GM18951 (cell line): ENCODE results near the gene CSH2.
"Not testable (repeated sequence)": the region's sequence is repeated elsewhere in the genome, so short reads cannot be mapped to it uniquely, and the experiment has no call there.

Experiments used
- POLR2A ChIP-seq: IDR thresholded peaks from 4 replicates; pipeline ENCODE4 v1.6.1; 2011; ENCODE audit warnings: mild to moderate bottlenecking; ENCODE audit not compliant: insufficient read length, insufficient read depth; ENCODE audit errors: extremely low read depth
- in situ Hi-C: fragments of 300-500 bp; cut with MboI; formaldehyde crosslinking; loops from one replicate; pipeline ENCODE4 v1.12.0; 2022; ENCODE audit warnings: low sequenced_read_pairs, mixed read lengths, inconsistent platforms; ENCODE audit not compliant: unreplicated experiment

CSH2 gene

GRCh38 chr17:63910096-63910495 lies 36.6 kb upstream of the CSH2 start:
- in situ Hi-C loops: loop anchor here (10.0 to 25.0 kb wide), 3 partner anchors 115 to 377 kb away; partner anchors contain the start of gene ICAM2

GRCh38 chr17:63909586-63909985 lies 36.1 kb upstream of the CSH2 start:
- in situ Hi-C loops: loop anchor here (25.0 kb wide), 1 partner anchor 378 kb away; no protein-coding TSS in a partner anchor

More at GRCh38 chr17:63910096-63910495, 36.6 kb upstream of the CSH2 start:
- no peak for TF ChIP-seq POLR2A

- in situ Hi-C loops: loop anchor here (25.0 kb wide), 1 partner anchor 380 kb away; no protein-coding TSS in a partner anchor
Measured at GRCh38 chr17:63907161-63907778, 33.8 kb upstream of the CSH2 start.

GRCh38 chr17:63904796-63905195 lies 31.3 kb upstream of the CSH2 start:
- in situ Hi-C loops: loop anchor here (25.0 kb wide), 1 partner anchor 383 kb away; no protein-coding TSS in a partner anchor

- in situ Hi-C loops: loop anchor here (25.0 kb wide), 1 partner anchor 384 kb away; no protein-coding TSS in a partner anchor
Measured at GRCh38 chr17:63903787-63904201, 30.3 kb upstream of the CSH2 start.

- in situ Hi-C loops: loop anchor here (25.0 kb wide), 1 partner anchor 385 kb away; no protein-coding TSS in a partner anchor
Measured at GRCh38 chr17:63901971-63902370, 28.5 kb upstream of the CSH2 start.

- in situ Hi-C loops: not testable (repeated sequence)
Measured at GRCh38 chr17:63898899-63899798, 25.7 kb upstream of the CSH2 start.

GRCh38 chr17:63896524-63897354 lies 23.3 kb upstream of the CSH2 start, which contains the start of gene CSH1:
Gene CSH1, minus strand, starts transcription at chr17:63896574. Its CDS starts 63 bp downstream, at chr17:63896511.
- in situ Hi-C loops: not testable (repeated sequence)

GRCh38 chr17:63894821-63895220 lies 21.3 kb upstream of the CSH2 start:
- in situ Hi-C loops: not testable (repeated sequence)

- in situ Hi-C loops: not testable (repeated sequence)
Measured at GRCh38 chr17:63894021-63894420, 20.5 kb upstream of the CSH2 start.

- in situ Hi-C loops: not testable (repeated sequence)
Measured at GRCh38 chr17:63892316-63893037, 19.0 kb upstream of the CSH2 start.

- in situ Hi-C loops: not testable (repeated sequence)
Measured at GRCh38 chr17:63889026-63889848, 15.8 kb upstream of the CSH2 start.

GRCh38 chr17:63885119-63885518 lies 11.6 kb upstream of the CSH2 start:
- in situ Hi-C loops: not testable (repeated sequence)

GRCh38 chr17:63882626-63883126 lies 9.2 kb upstream of the CSH2 start:
- in situ Hi-C loops: not testable (repeated sequence)
